Dermis blood vessel endothelial cell (primary cell): ENCODE measurements around the gene ARHGEF17. TPM values are rescaled to one million over a fixed set of nuclear protein-coding genes. Genes with fewer than 3 reads are reported as not detected.

Source experiments
- DNase-seq: peaks from one replicate; pipeline ENCODE4 v3.0.0; 2010
- total RNA-seq: library from RNA; depleted of rRNA; stranded (reverse); fragments of >200 nt; gene quantifications from 2 replicates; pipeline ENCODE4 v1.2.3, GENCODE V29; 2014

Gene ARHGEF17
- total RNA-seq, 1 donor from 2014 or later: 25.0 TPM

- peak; percentile 54 for DNase-seq
Observed at GRCh38 chr11:73313652-73314051, 5.6 kb downstream of the ARHGEF17 start.

- no peak for DNase-seq
Observed at GRCh38 chr11:73314117-73314961, 6.3 kb downstream of the ARHGEF17 start.

DNA sequence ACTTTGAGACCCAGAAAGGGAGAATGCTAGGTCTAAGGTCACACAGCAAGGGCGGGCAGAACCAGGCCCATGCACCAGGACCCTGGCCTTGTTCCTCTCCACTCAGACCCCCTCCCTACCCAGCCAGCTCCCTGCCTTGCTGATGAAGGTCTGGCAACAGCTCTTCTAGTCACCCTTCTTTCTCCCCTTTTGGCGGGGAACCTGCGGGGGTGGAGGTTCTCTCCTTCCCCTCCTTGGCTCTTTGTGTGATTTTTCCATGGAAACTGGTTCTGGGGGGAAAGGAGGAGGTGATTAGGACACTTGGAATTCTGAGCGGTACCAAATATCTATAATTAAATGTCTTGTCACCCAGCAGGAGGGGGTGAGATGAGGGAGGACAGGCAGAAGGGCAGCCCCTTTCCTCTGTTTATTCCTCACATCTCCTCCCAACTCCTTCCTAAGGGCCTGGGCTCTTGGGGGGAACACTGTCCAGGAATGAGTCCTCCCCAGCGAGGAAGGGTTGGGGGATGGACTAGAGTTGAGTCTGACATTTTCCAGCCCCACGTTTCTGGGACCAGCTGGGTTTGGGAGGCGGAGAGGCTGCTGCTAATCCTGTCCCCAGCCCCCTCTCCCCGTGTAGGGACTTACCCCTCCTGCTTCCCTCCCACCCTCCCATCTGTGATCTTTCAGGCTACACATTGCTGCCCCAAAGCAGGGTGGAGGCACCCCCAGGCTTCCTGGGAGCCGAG lies 7.4 kb downstream of the ARHGEF17 start:
- no peak for DNase-seq

DNA sequence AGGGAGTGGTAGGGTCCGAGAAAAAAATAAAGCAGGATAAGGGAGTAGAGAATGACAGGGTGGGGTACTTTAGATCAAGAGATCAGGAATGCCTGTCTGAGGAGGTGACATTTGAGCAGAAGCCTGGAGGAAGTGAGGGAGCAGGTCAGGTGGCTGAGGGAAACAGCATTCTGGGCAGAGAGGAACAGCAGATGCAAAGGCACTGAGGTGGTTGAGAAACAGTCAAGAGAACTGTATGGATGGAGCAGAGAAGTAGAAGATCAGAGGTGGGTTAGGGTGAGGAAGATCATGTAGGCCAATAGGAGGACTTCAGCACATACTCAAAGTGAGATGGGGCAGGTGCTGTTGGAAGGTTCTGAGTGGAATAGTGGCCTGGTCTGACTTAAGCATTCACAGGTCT lies 8.3 kb downstream of the ARHGEF17 start:
- no peak for DNase-seq

- DNase-seq: no peak
Observed at GRCh38 chr11:73317373-73317772, 9.3 kb downstream of the ARHGEF17 start.

GRCh38 chr11:73317803-73318202 lies 9.7 kb downstream of the ARHGEF17 start:
- DNase-seq: no peak

DNA sequence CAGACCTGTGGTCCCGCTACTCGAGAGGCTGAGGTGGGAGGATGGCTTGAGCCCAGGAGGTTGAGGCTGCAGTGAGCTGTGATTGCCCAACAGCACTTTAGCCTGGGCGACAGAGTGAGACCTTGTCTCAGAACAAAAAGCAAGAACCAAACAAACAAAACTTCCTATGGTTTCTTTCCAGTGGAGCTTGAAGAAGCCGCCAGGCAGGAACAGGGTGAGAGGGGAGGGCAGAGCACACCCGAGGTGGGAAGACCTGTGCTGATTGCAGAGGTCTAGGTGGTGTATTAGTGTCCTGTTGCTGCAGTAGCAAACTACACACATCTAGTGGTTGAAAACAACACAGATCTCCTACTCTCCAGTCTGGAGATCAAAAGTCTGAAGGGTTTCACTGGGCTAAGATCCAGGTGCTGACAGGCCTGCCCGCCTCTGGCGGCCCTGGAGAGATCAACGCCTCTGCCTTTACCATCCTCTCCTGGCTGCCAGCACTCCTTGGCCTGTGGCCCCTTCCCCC lies 10.5 kb downstream of the ARHGEF17 start:
- DNase-seq: no peak

GRCh38 chr11:73320763-73321603 lies 12.9 kb downstream of the ARHGEF17 start:
- peak; percentile 33 for DNase-seq

GRCh38 chr11:73321604-73322381 lies 13.7 kb downstream of the ARHGEF17 start:
- peak; percentile 90 for DNase-seq

DNA sequence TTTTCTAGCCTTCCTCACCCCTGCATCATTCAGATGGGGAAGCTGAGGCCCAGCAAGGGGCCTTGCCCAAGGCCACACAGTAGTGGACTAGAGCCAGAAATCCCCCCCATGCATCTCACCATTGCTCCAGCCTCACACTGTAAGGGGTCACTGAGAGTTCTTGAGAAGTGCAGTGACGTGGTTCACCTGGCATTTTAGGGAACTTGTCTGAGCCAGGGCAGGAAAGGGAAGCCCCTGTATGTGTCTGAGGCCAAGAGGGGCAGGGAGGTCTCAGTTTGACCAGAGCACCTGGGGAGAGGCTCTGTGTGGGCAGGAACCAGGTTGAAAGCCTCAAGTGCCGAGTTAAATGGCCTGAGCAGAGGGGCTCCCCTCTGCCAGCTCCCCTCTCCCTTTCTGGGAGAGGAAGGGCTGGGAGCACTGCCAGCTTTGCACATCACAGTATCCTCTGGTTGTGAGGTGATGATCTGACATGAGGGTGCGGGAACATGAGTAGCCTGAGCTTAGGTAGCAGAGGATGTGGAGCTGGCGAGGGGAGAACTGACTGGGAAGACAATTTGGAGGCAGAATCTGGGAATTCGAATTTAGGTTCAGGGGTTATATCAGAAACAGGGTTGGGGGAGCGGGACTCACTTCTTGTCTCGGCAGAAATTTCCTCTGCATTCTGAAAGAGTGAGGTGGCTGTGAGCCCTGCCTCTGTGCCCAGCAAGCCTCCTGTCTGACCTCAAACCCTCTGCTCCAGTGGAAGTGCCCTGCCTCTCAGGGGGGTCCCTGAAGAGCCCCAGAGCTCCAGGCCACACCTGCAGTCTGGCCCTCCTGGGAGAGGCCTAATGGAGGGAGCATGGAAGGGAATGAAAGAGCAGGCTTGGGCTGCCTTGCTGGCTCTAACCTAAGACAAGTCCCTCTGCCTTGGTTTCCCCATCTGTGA lies 14.6 kb downstream of the ARHGEF17 start:
- peak; percentile 74 for DNase-seq

- DNase-seq: peak; percentile 78
Observed at GRCh38 chr11:73323464-73323863, 15.4 kb downstream of the ARHGEF17 start.

- no peak for DNase-seq
Observed at GRCh38 chr11:73324116-73324515, 16.0 kb downstream of the ARHGEF17 start.

DNA sequence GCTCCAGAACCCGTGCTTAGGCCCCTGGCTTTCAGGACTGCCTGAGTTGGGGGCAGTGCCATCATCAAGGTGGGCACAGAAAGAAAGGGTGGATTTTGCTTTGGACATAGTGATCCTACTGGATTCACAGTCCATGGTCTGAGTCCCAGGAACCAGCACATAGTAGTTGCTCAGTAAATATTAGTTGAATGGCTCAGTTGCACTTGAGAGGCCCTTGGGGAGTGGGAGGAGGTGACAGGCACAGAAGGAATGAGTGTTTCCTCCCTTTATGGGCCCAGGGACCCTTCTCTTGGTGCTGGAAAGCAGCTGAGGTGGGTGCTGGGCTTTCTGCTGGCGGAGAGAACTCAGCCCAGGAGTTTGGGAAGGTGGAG lies 16.6 kb downstream of the ARHGEF17 start:
- DNase-seq: no peak

GRCh38 chr11:73325036-73325981 lies 17.2 kb downstream of the ARHGEF17 start:
- DNase-seq: no peak

- peak; percentile 39 for DNase-seq
Observed at GRCh38 chr11:73326929-73327811, 19.1 kb downstream of the ARHGEF17 start.

GRCh38 chr11:73327812-73328364 lies 19.8 kb downstream of the ARHGEF17 start:
- DNase-seq: no peak

GRCh38 chr11:73330569-73331093 lies 22.6 kb downstream of the ARHGEF17 start:
- DNase-seq: peak; percentile 68
